Esophagus squamous epithelium (tissue), 5 donors: ENCODE data around the gene TGM5. TPM values are rescaled to one million over a fixed set of nuclear protein-coding genes. Genes with fewer than 3 reads are reported as not detected.
"Not testable (repeated sequence)": the region's sequence is repeated elsewhere in the genome, so short reads cannot be mapped to it uniquely, and the experiment has no call there.

ENCODE experiments used
- DNase-seq: peaks from one replicate; lab custom pipeline; 2025; lab: John Stamatoyannopoulos, UW
- H3K27ac ChIP-seq, 4 donors: fragments of 200-600 bp; sonication (generic); one replicate each; pipeline ENCODE4 v1.5.1; 2016 to 2019; ENCODE audit warnings: mild to moderate bottlenecking in 1 of 4
- H3K27me3 ChIP-seq, 4 donors: fragments of 200-600 bp; sonication (generic); 1 replicate in 3 of 4; 2 replicates in 1 of 4; pipeline versions ENCODE4 v1.5.1 to v1.6.0; 2017 to 2021; ENCODE audit warnings: antibody characterized with exemption in 1 of 4
- H3K36me3 ChIP-seq, 3 donors: fragments of 200-600 bp; sonication (generic); one replicate each; pipeline ENCODE4 v1.5.1; 2016 to 2019
- H3K4me1 ChIP-seq, 3 donors: fragments of 200-600 bp; sonication (generic); one replicate each; pipeline ENCODE4 v1.5.1; 2017 to 2019
- H3K4me3 ChIP-seq, 4 donors: fragments of 200-600 bp; sonication (generic); 1 replicate in 3 of 4; 2 replicates in 1 of 4; pipeline ENCODE4 v1.5.1; 2016 to 2019; ENCODE audit warnings: mild to moderate bottlenecking in 2 of 4, moderate library complexity in 1 of 4
- H3K9me3 ChIP-seq, 3 donors: fragments of 200-600 bp; sonication (generic); one replicate each; pipeline ENCODE4 v1.5.1; 2016 to 2019
- CTCF ChIP-seq, 6 experiments: fragments of 450-650 bp in 4 of 6; fragments of 200-600 bp in 2 of 6; sonication (generic) in 2 of 6; IDR thresholded peaks; one replicate each; pipeline ENCODE4 v1.5.1; 2016 to 2019; ENCODE audit warnings: antibody characterized with exemption in 6 of 6, mild to moderate bottlenecking in 4 of 6, moderate library complexity in 4 of 6
- POLR2A ChIP-seq, 4 donors: fragments of 450-650 bp; IDR thresholded peaks; one replicate each; pipeline ENCODE4 v1.6.1; 2017; ENCODE audit warnings: antibody characterized with exemption in 4 of 4, mild to moderate bottlenecking in 4 of 4, moderate library complexity in 3 of 4
- WGBS, 2 donors: methylation state at CpG; one replicate each; pipeline ENCODE4 v1.1.5; 2018; 5-methylcytosine and 5-hydroxymethylcytosine counted together
- intact Hi-C: fragments of 100-400 bp; cut with DNase I; formaldehyde crosslinking; loops from one replicate; pipeline ENCODE4 v1.15.0; 2022
- total RNA-seq, 4 donors: library from RNA; depleted of rRNA; stranded (reverse); fragments of >200 nt; gene quantifications; one replicate each; pipeline ENCODE4 v1.1.0, GENCODE V29; 2016
- donor health status: DM: yes; HTN: yes; CAD: no.

The TGM5 gene
- total RNA-seq, 4 donors from 2014 or later, result 6.7 to 36.1 (median 15.6) TPM

GRCh38 chr15:43292375-43293078 lies 25.8 kb upstream of the TGM5 start:
- WGBS, 2 donors, result 64 to 65% methylated on average over 12 of the region's 12 CpGs
- no peak for TF ChIP-seq POLR2A (IDR thresholded peaks at IDR 0.05)
- no peak for TF ChIP-seq CTCF (IDR thresholded peaks at IDR 0.05)
- H3K9me3 ChIP-seq, result no peaks in the 10 kb centered on the region
- no peak overlapping the region for H3K27ac ChIP-seq
- H3K36me3 ChIP-seq, result no peaks in the 10 kb centered on the region
- peaks cover 0 to 13% (median 5%) of the 10 kb centered on the region in 3 donors for H3K4me1 ChIP-seq
- intact Hi-C loops, result no loop called here
- H3K27me3 ChIP-seq, result peaks cover 0 to 61% (median 0%) of the 10 kb centered on the region in 4 donors
- DNase-seq, result no peak
- no peak overlapping the region for H3K4me3 ChIP-seq

- not testable (repeated sequence) for H3K27ac ChIP-seq, H3K36me3 ChIP-seq, H3K4me3 ChIP-seq, H3K9me3 ChIP-seq, DNase-seq, H3K4me1 ChIP-seq
- WGBS, 2 donors, result 93 to 100% methylated on average over 2 to 3 of the region's 3 CpGs
- intact Hi-C loops, result loop anchor here (5.0 kb wide), 1 partner anchor 62 kb away; no protein-coding TSS in a partner anchor
- H3K27me3 ChIP-seq, result peaks cover 0 to 64% (median 0%) of the 10 kb centered on the region in 4 donors
Measured at GRCh38 chr15:43289656-43290055, 22.9 kb upstream of the TGM5 start.

GRCh38 chr15:43287254-43287653 lies 20.5 kb upstream of the TGM5 start:
- H3K4me3 ChIP-seq, result no peak overlapping the region
- no peaks in the 10 kb centered on the region for H3K36me3 ChIP-seq
- DNase-seq, result no peak
- no peaks in the 10 kb centered on the region for H3K9me3 ChIP-seq
- peaks cover 0 to 40% (median 0%) of the 10 kb centered on the region in 4 donors for H3K27me3 ChIP-seq
- TF ChIP-seq CTCF (IDR thresholded peaks at IDR 0.05), result no peak
- TF ChIP-seq POLR2A (IDR thresholded peaks at IDR 0.05), result no peak
- 69 to 73% methylated on average over 6 to 7 of the region's 15 CpGs for WGBS, 2 donors
- H3K27ac ChIP-seq, result no peak overlapping the region
- peaks cover 0 to 7% (median 0%) of the 10 kb centered on the region in 3 donors for H3K4me1 ChIP-seq
- intact Hi-C loops, result loop anchor here (5.0 kb wide), 1 partner anchor 60 kb away; no protein-coding TSS in a partner anchor

GRCh38 chr15:43286074-43286473 lies 19.3 kb upstream of the TGM5 start:
- H3K4me1 ChIP-seq, result peaks cover 0 to 7% (median 0%) of the 10 kb centered on the region in 3 donors
- WGBS, 2 donors, result 54% methylated on average over 4 to 7 of the region's 7 CpGs
- H3K27me3 ChIP-seq, result peaks cover 0 to 29% (median 0%) of the 10 kb centered on the region in 4 donors
- H3K9me3 ChIP-seq, result no peaks in the 10 kb centered on the region
- no peak for DNase-seq
- no peak for TF ChIP-seq CTCF (IDR thresholded peaks at IDR 0.05)
- no peak for TF ChIP-seq POLR2A (IDR thresholded peaks at IDR 0.05)
- intact Hi-C loops, result loop anchor here (5.0 kb wide), 1 partner anchor 59 kb away; no protein-coding TSS in a partner anchor
- no peak overlapping the region for H3K4me3 ChIP-seq
- H3K27ac ChIP-seq, result no peak overlapping the region
- no peaks in the 10 kb centered on the region for H3K36me3 ChIP-seq

GRCh38 chr15:43285609-43286037 lies 18.9 kb upstream of the TGM5 start:
- peak; percentile 75 to 91 (median 84) for TF ChIP-seq CTCF (IDR thresholded peaks at IDR 0.05)
- TF ChIP-seq POLR2A (IDR thresholded peaks at IDR 0.05), result no peak

More at GRCh38 chr15:43285609-43286037, 18.9 kb upstream of the TGM5 start:
- no peak for DNase-seq
- 5 to 7% methylated on average over 4 of the region's 4 CpGs for WGBS, 2 donors
- Histone ChIP-seq H3K4me3 (no peak overlapping the region), H3K4me1 (peaks cover 0 to 7% (median 0%) of the 10 kb centered on the region in 3 donors), H3K36me3 (no peaks in the 10 kb centered on the region), H3K27ac (no peak overlapping the region), H3K9me3 (no peaks in the 10 kb centered on the region), H3K27me3 (peaks cover 0 to 29% (median 0%) of the 10 kb centered on the region in 4 donors)
- intact Hi-C loops, result loop anchor here (5.0 kb wide), 1 partner anchor 58 kb away; no protein-coding TSS in a partner anchor
